ENCODE results near the gene BIN1.

The BIN1 gene

DNA sequence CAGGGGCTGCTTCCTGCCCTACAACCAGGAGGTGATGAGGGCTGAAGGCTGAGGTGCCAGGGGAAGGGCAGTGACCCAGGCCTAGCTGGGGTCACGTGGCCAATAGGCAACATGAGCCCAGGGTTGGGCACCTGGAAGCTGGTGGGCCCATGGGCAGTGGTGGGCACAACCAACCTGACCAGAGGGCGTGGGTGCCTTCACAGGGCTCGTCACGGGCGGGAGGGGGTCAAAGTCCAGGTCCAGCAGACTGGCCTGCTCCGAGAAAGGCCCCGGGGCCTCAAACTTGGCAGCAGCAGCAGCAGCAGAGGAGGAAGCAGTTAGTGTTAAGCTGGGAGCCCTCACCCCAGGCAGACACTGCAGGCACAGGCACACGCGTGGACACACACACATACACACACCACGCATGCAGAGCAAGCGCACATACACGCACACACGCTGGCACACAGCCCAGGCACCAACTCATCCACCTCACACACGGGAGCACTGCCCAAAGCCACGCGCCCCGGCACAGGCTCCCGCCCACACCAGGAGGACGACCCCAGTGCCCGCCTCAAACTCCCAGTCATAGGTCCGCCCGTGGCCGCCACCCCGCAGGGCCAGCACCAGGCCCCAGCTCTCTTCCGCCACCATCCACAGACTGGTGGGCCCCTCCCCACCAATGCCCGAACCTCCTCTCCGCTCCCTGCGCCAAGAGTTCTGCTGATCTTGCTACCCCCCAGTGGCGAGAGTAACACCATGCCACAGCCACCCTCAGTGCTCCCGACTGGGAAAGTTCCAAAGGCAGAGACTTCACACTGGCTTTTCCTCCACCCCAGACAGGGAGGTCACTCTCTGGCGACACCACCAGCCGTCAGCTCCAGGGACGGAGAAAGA lies 53.0 kb downstream of the BIN1 start:
- no peak for DNase-seq (ENCODE audit: extremely low read depth, low read depth)

DNA sequence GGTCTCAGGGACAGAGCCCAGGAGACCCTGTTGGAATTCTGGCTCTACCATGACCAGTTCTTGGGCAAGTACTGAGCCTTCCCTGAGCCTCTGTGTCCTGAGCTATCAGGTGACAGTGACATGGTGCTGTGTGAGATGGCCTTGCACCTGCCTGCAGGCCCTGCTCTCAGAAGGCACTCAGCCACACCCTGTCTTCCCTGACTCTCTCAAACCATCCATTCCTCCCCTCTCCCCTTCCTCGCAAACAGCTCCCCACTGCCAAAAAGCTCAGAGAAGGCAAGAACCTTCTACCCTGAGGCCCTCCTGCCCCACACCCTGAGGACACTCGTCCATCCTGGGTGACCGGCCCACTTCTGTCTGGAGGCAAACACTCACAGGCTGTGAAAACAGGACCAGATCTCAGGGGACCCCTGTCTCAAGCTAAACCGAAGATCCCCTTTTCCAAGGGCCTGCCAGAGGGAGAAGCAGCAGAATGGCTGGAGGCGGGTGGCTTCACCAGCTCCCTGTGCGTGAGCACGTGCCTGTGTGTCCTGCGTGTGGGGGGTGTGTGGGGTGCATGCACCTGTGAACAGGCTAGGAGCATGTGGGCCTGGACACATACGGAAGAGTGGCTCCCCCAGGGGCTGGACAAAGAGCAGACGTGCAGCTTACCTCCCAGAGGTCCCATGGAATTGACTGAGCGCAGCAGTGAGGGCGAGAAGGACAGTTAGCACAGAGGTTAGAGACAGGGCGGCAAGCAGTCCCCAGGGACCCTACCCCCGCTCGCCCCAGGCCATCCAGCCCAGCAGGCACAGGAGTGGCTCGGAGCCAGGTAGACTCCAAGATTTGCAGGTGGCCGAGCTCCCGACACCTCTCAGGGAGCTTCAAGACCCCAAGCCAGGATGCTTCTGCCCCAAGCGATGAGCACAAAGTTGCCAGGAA lies 53.9 kb downstream of the BIN1 start:
- DNase-seq (ENCODE audit: extremely low read depth, low read depth), result no peak
- TF ChIP-seq, protein P1, sequence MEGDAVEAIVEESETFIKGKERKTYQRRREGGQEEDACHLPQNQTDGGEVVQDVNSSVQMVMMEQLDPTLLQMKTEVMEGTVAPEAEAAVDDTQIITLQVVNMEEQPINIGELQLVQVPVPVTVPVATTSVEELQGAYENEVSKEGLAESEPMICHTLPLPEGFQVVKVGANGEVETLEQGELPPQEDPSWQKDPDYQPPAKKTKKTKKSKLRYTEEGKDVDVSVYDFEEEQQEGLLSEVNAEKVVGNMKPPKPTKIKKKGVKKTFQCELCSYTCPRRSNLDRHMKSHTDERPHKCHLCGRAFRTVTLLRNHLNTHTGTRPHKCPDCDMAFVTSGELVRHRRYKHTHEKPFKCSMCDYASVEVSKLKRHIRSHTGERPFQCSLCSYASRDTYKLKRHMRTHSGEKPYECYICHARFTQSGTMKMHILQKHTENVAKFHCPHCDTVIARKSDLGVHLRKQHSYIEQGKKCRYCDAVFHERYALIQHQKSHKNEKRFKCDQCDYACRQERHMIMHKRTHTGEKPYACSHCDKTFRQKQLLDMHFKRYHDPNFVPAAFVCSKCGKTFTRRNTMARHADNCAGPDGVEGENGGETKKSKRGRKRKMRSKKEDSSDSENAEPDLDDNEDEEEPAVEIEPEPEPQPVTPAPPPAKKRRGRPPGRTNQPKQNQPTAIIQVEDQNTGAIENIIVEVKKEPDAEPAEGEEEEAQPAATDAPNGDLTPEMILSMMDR (IDR thresholded peaks at IDR 0.05; ENCODE audit: low read depth, low read length), result no peak

More for the DNA sequence above, 53.0 kb downstream of the BIN1 start:
- TF ChIP-seq, protein P1 (IDR thresholded peaks at IDR 0.05; ENCODE audit: low read depth, low read length), result no peak

DNA sequence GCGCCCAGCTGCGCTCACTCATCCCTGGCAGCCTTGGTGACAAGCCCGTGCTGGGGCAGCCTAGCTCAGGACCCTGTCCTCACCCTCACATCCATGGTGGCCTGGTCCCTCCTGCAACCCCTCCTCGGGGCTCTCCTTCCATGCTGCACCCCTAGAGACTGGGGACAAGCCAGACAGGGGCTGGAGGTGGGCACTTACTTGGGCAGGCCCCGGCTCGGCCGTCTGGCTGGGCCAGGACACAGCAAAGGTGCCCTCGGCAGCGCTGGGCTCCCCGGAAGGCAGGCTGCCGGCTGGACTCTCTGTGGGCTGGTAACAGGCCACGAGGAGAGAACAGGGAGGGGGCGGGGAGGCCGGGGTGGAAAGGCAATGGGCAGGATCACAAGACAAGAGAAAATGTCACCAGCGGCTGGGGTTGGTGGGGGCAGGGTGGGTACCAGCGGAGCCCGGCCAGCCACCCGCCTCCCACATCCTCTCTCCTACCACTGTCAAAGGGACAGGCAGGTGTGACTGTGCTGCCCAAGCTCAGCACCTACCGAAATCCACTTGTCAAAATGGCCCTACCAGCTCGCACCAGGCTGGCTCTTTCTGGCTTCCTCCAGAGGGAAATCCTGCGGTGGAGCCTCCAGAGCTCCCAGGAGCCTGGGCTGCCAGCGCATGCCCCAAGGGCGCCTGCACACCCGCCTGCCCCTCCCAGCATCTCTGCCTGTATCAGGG lies 54.7 kb downstream of the BIN1 start:
- DNase-seq (ENCODE audit: extremely low read depth, low read depth), result no peak
- TF ChIP-seq, protein P1 (IDR thresholded peaks at IDR 0.05; ENCODE audit: low read depth, low read length), result no peak

DNA sequence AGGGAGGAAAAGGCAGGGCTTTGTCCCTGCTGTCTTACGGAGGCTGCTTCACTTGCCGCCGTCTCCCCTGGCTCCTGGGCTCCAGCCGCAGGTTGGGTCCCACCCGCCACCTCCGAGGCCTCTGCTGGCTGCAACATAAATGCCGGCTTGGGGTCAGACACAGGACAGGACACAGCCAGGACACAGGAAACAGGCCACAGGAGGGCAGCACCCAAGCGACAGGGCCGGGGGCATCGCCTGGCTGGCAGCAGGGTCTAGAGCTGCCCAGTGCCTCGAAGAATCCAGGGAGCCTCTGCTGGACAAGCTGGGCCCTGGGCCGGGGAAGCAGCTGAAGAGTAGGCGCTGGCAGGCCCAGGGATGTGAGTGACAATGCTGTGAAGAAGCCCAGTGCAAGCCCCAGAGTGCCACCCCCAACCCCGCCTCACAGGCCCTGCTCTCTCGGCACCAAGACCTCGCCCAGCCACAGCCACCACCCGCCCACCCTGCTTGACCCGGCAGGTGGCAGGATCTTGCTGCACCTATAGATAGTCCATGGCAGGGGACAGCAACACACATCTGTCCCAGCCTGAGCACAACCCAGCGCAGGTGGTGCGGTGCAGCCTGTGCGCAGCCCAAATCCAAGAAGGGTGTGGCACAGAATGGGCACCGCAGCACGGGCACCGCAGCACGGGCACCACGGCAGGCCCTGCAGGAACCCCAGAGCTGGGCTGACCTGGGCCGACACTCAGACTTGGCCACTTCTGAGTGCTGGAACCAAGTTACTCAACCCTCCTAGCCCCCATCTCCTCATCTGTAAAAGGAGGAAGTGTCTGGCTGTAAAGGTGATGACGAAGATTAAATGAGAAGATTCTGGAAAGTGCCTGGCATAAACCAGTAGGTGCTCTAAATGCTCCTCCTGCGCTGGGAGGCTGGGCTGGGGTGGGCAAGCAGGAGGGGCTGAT lies 55.6 kb downstream of the BIN1 start:
- TF ChIP-seq, protein P1 (IDR thresholded peaks at IDR 0.05; ENCODE audit: low read depth, low read length), result no peak; the same call in 1 of the 2 replicates
- no peak for DNase-seq (ENCODE audit: extremely low read depth, low read depth)

DNA sequence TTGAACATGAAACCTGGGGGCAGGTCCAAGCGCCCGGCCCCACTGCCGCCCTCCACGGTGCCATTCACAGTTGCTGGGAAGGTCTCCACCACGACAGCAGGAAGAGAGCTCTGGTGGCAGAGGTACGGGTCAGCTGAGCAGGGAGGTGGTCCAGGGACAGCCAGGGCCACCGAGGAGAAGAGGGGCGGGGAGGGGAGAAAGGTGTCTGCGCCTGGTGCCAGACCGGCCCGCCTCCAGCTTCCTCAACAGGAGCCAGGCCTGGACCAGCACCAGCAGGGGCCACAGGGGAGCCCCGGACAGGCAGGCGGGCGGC lies 56.2 kb downstream of the BIN1 start:
- DNase-seq (ENCODE audit: extremely low read depth, low read depth), result no peak
- TF ChIP-seq, protein P1 (IDR thresholded peaks at IDR 0.05; ENCODE audit: low read depth, low read length), result no peak

GRCh38 chr2:127049927-127050802 lies 56.8 kb downstream of the BIN1 start:
- DNase-seq (ENCODE audit: extremely low read depth, low read depth), result no peak
- TF ChIP-seq, protein P1 (IDR thresholded peaks at IDR 0.05; ENCODE audit: low read depth, low read length), result peak; percentile 84
